ENCODE data around the gene GUCD1.

DNA sequence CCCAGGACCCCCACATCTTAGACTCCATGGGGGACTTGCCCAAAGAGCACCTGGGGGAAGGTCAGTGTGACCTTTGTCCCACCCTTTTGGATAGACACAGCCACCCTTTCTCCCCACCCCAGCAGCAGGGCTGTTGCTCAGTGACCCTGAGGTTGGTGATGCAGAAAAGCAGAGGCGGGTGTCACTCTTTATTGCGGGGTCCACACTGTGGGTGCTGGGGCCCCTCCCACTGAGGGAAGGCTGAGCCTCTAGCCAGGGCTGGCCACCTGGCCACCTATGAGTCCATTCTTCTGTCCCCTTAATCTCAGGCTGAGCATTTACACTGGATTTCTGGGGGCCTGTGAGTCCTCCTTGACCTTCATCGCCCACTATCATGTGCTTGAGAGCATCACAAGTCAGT lies 30.5 kb upstream of the GUCD1 start:
- TF ChIP-seq, protein P1, sequence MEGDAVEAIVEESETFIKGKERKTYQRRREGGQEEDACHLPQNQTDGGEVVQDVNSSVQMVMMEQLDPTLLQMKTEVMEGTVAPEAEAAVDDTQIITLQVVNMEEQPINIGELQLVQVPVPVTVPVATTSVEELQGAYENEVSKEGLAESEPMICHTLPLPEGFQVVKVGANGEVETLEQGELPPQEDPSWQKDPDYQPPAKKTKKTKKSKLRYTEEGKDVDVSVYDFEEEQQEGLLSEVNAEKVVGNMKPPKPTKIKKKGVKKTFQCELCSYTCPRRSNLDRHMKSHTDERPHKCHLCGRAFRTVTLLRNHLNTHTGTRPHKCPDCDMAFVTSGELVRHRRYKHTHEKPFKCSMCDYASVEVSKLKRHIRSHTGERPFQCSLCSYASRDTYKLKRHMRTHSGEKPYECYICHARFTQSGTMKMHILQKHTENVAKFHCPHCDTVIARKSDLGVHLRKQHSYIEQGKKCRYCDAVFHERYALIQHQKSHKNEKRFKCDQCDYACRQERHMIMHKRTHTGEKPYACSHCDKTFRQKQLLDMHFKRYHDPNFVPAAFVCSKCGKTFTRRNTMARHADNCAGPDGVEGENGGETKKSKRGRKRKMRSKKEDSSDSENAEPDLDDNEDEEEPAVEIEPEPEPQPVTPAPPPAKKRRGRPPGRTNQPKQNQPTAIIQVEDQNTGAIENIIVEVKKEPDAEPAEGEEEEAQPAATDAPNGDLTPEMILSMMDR (IDR thresholded peaks at IDR 0.05; ENCODE audit: insufficient read depth, low read depth, low read length) = no peak
- no peak for TF ChIP-seq EZH2 (IDR thresholded peaks at IDR 0.05; ENCODE audit: insufficient read depth, low read length)

Data from astrocyte (in vitro differentiated cells and primary cell).